ENCODE results near the gene CHST8.

DNA sequence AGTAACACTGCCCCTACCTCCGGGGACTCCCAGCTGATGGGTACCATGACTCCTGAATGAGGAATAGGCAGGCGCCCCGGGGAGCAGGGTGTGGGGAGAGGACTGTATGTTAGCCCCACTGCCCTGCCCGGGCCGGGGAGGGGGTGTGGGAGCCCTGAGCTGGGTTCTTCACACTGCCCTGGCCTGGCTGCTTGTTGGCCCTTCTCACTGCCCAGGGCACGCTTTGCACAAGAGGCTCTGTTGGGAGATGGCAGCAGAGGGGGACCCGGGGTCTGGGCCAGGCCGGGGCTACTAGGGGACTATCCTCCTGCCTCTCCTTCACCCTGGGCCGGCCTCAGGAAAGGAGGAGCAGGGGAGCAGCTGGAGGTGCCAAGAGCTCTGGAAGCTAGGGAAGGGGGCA, 155.6 kb downstream of the CHST8 start:
- TF ChIP-seq, protein P1, sequence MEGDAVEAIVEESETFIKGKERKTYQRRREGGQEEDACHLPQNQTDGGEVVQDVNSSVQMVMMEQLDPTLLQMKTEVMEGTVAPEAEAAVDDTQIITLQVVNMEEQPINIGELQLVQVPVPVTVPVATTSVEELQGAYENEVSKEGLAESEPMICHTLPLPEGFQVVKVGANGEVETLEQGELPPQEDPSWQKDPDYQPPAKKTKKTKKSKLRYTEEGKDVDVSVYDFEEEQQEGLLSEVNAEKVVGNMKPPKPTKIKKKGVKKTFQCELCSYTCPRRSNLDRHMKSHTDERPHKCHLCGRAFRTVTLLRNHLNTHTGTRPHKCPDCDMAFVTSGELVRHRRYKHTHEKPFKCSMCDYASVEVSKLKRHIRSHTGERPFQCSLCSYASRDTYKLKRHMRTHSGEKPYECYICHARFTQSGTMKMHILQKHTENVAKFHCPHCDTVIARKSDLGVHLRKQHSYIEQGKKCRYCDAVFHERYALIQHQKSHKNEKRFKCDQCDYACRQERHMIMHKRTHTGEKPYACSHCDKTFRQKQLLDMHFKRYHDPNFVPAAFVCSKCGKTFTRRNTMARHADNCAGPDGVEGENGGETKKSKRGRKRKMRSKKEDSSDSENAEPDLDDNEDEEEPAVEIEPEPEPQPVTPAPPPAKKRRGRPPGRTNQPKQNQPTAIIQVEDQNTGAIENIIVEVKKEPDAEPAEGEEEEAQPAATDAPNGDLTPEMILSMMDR (IDR thresholded peaks at IDR 0.05): no peak
- TF ChIP-seq POLR2A (IDR thresholded peaks at IDR 0.05) (no peak), EP300 (IDR thresholded peaks at IDR 0.05) (no peak)
